GM10266 (cell line): ENCODE data around the gene ARHGAP15.

Source experiments
- DNase-seq: peaks from one replicate; pipeline ENCODE4 v3.0.0; 2012; ENCODE audit errors: extremely low spot score
- CTCF ChIP-seq: IDR thresholded peaks from 2 replicates; pipeline ENCODE4 v1.5.1; 2012; ENCODE audit warnings: mild to moderate bottlenecking, low read depth; ENCODE audit not compliant: control insufficient read depth, insufficient read depth; ENCODE audit errors: missing control alignments

The ARHGAP15 gene

GRCh38 chr2:143545949-143546255 lies 416.7 kb downstream of the ARHGAP15 start:
- no peak for TF ChIP-seq CTCF
- DNase-seq: no peak

GRCh38 chr2:143548032-143548431 lies 418.8 kb downstream of the ARHGAP15 start:
- TF ChIP-seq CTCF: no peak
- DNase-seq: no peak

GRCh38 chr2:143550500-143550899 lies 421.3 kb downstream of the ARHGAP15 start:
- DNase-seq: no peak
- TF ChIP-seq CTCF: no peak

GRCh38 chr2:143551971-143552650 lies 422.9 kb downstream of the ARHGAP15 start:
- TF ChIP-seq CTCF: no peak
- DNase-seq: no peak

- TF ChIP-seq CTCF: no peak
- no peak for DNase-seq
Measured at GRCh38 chr2:143553261-143553660, 424.0 kb downstream of the ARHGAP15 start.

GRCh38 chr2:143558665-143559064 lies 429.4 kb downstream of the ARHGAP15 start:
- no peak for DNase-seq
- TF ChIP-seq CTCF: no peak

- no peak for TF ChIP-seq CTCF
- no peak for DNase-seq
Measured at GRCh38 chr2:143559147-143559546, 429.9 kb downstream of the ARHGAP15 start.
